ENCODE measurements around the gene IFNAR2. TPM values are rescaled to one million over a fixed set of nuclear protein-coding genes. Genes with fewer than 3 reads are reported as not detected.
"Not testable (repeated sequence)": the region's sequence is repeated elsewhere in the genome, so short reads cannot be mapped to it uniquely, and the experiment has no call there.

IFNAR2 gene
- total RNA-seq, 1 experiment from 2014 or later = 8.8 TPM

GRCh38 chr21:33241846-33242245 is 12.1 kb downstream of the IFNAR2 start:
- TF ChIP-seq, protein P1, sequence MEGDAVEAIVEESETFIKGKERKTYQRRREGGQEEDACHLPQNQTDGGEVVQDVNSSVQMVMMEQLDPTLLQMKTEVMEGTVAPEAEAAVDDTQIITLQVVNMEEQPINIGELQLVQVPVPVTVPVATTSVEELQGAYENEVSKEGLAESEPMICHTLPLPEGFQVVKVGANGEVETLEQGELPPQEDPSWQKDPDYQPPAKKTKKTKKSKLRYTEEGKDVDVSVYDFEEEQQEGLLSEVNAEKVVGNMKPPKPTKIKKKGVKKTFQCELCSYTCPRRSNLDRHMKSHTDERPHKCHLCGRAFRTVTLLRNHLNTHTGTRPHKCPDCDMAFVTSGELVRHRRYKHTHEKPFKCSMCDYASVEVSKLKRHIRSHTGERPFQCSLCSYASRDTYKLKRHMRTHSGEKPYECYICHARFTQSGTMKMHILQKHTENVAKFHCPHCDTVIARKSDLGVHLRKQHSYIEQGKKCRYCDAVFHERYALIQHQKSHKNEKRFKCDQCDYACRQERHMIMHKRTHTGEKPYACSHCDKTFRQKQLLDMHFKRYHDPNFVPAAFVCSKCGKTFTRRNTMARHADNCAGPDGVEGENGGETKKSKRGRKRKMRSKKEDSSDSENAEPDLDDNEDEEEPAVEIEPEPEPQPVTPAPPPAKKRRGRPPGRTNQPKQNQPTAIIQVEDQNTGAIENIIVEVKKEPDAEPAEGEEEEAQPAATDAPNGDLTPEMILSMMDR (IDR thresholded peaks at IDR 0.05; ENCODE audit: unreplicated experiment) = no peak
- H3K9me3 Mint-ChIP-seq (ENCODE audit: unreplicated experiment) = no peaks in the 10 kb centered on the region
- no TSS peak for BruUV-seq (replicated peaks)
- no peaks in the 10 kb centered on the region for H3K27me3 Mint-ChIP-seq (ENCODE audit: insufficient read depth, unreplicated experiment)
- no peak for DNase-seq (ENCODE audit: unreplicated experiment)
- H3K4me1 Mint-ChIP-seq (ENCODE audit: insufficient read depth, unreplicated experiment) = peaks cover 6% of the 10 kb centered on the region
- ChIA-PET CTCF (no interaction called here), POLR2A (no interaction called here)
- no peak overlapping the region for H3K27ac Mint-ChIP-seq (ENCODE audit: low read depth, unreplicated experiment)
- H3K4me3 Mint-ChIP-seq (ENCODE audit: unreplicated experiment) = no peak overlapping the region
- H3K36me3 Mint-ChIP-seq (ENCODE audit: insufficient read depth, unreplicated experiment) = peaks cover 41% of the 10 kb centered on the region
- intact Hi-C loops (cut with micrococcal nuclease) = no loop called here

DNA sequence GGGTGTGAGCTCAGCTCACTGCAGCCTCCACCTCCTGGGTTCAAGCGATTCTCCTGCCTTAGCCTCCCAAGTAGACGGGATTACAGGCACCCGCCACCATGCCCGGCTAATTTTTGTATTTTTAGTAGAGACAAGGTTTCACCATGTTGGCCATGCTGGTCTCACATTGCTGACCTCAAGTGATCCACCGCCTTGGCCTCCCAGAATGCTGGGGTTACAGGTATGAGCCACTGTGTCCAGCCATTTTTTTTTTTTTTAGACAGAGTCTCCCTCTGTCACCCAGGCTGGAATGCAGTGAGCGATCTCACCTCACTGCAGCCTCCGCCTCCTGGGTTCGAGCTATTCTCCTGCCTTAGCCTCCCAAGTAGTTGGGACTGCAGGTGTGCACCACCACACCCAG is 13.1 kb downstream of the IFNAR2 start:
- H3K4me1 Mint-ChIP-seq (ENCODE audit: insufficient read depth, unreplicated experiment); DNase-seq (ENCODE audit: unreplicated experiment); H3K9me3 Mint-ChIP-seq (ENCODE audit: unreplicated experiment); intact Hi-C loops (cut with micrococcal nuclease); H3K27me3 Mint-ChIP-seq (ENCODE audit: insufficient read depth, unreplicated experiment); CTCF ChIA-PET; BruUV-seq (replicated peaks); H3K4me3 Mint-ChIP-seq (ENCODE audit: unreplicated experiment); H3K27ac Mint-ChIP-seq (ENCODE audit: low read depth, unreplicated experiment): not testable (repeated sequence)
- POLR2A ChIA-PET = interaction anchor here (0.7 kb wide), 1 partner anchor 197 kb away, joined by 4 read pairs; no protein-coding TSS in a partner anchor
- H3K36me3 Mint-ChIP-seq (ENCODE audit: insufficient read depth, unreplicated experiment) = peaks cover 51% of the 10 kb centered on the region

GRCh38 chr21:33244082-33244778 is 14.5 kb downstream of the IFNAR2 start:
- Mint-ChIP-seq H3K4me3 (ENCODE audit: unreplicated experiment) (no peak overlapping the region), H3K4me1 (ENCODE audit: insufficient read depth, unreplicated experiment) (no peaks in the 10 kb centered on the region), H3K27ac (ENCODE audit: low read depth, unreplicated experiment) (no peak overlapping the region), H3K9me3 (ENCODE audit: unreplicated experiment) (no peaks in the 10 kb centered on the region), H3K36me3 (ENCODE audit: insufficient read depth, unreplicated experiment) (peaks cover 59% of the 10 kb centered on the region), H3K27me3 (ENCODE audit: insufficient read depth, unreplicated experiment) (no peaks in the 10 kb centered on the region)
- no peak for DNase-seq (ENCODE audit: unreplicated experiment)
- intact Hi-C loops (cut with micrococcal nuclease) = no loop called here
- ChIA-PET POLR2A (interaction anchor here (1.1 kb wide), 1 partner anchor 17 kb away, joined by 3 read pairs; no protein-coding TSS in a partner anchor), CTCF (interaction anchor here (0.6 kb wide), 1 partner anchor 162 kb away, joined by 3 read pairs; no protein-coding TSS in a partner anchor)
- no TSS peak for BruUV-seq (replicated peaks)
- TF ChIP-seq, protein P1 (IDR thresholded peaks at IDR 0.05; ENCODE audit: unreplicated experiment) = no peak

- BruUV-seq (replicated peaks) = no TSS peak
- H3K9me3 Mint-ChIP-seq (ENCODE audit: unreplicated experiment) = no peaks in the 10 kb centered on the region
- intact Hi-C loops (cut with micrococcal nuclease) = no loop called here
Observed at GRCh38 chr21:33244779-33245105, 15.0 kb downstream of the IFNAR2 start.

More at GRCh38 chr21:33244779-33245105, 15.0 kb downstream of the IFNAR2 start:
- Mint-ChIP-seq H3K4me3 (ENCODE audit: unreplicated experiment) (no peak overlapping the region), H3K4me1 (ENCODE audit: insufficient read depth, unreplicated experiment) (no peaks in the 10 kb centered on the region), H3K36me3 (ENCODE audit: insufficient read depth, unreplicated experiment) (peaks cover 64% of the 10 kb centered on the region), H3K27ac (ENCODE audit: low read depth, unreplicated experiment) (no peak overlapping the region), H3K27me3 (ENCODE audit: insufficient read depth, unreplicated experiment) (no peaks in the 10 kb centered on the region)
- ChIA-PET CTCF (interaction anchor here (0.6 kb wide), 1 partner anchor 161 kb away, joined by 3 read pairs; no protein-coding TSS in a partner anchor), POLR2A (no interaction called here)
- DNase-seq (ENCODE audit: unreplicated experiment) = no peak
- TF ChIP-seq, protein P1 (IDR thresholded peaks at IDR 0.05; ENCODE audit: unreplicated experiment) = no peak

Data from MCF 10A (cell line).